B cell (primary cell): ENCODE results near the gene TMEM143. TPM values are rescaled to one million over a fixed set of nuclear protein-coding genes. Genes with fewer than 3 reads are reported as not detected.

Experiments used
- ATAC-seq: fragments of 200-7000 bp; cut with Tn5 transposase; one replicate; pipeline ENCODE4 v1.10.0; 2021; ENCODE audit warnings: low read depth, mild to moderate bottlenecking, moderate number of reproducible peaks, moderate library complexity
- CTCF ChIA-PET: fragments of 350-600 bp; sonication (Branson Sonifier 250); formaldehyde crosslinking; loops from one replicate; lab custom pipeline; 2021; ENCODE audit warnings: antibody characterized with exemption, inconsistent platforms; lab: Charles Lee
- POLR2A ChIA-PET: fragments of 350-600 bp; sonication (Branson Sonifier 250); formaldehyde crosslinking; loops from one replicate; lab custom pipeline; 2021; ENCODE audit warnings: antibody characterized with exemption; lab: Charles Lee
- DNase-seq: peaks from one replicate; pipeline ENCODE4 v3.0.0; 2013
- H2AFZ ChIP-seq: 2 replicates; pipeline ENCODE4 v1.6.1; 2012; ENCODE audit warnings: mild to moderate bottlenecking, low read depth, low read length; ENCODE audit not compliant: insufficient read depth, poor library complexity, severe bottlenecking
- H3K27ac ChIP-seq, 2 donors: 1 replicate in 1 of 2; 2 replicates in 1 of 2; pipeline ENCODE4 v1.5.1; 2012 to 2013; ENCODE audit warnings: low read length in 2 of 2, mild to moderate bottlenecking in 2 of 2, moderate library complexity in 1 of 2
- H3K27me3 ChIP-seq, 4 experiments: fragments of 200-600 bp in 1 of 4; sonication (generic) in 1 of 4; replicated peaks in 1 of 4; 1 replicate in 2 of 4; 2 replicates in 2 of 4; pipeline versions ENCODE4 v1.6.1 to v1.7.0; 2013 to 2016; ENCODE audit warnings: low read length in 3 of 4, mild to moderate bottlenecking in 2 of 4, mixed read lengths in 1 of 4, moderate library complexity in 1 of 4; ENCODE audit not compliant: insufficient read depth in 4 of 4, control insufficient read depth in 3 of 4; ENCODE audit errors: control extremely low read depth in 1 of 4
- H3K36me3 ChIP-seq, 2 experiments: replicated peaks in 1 of 2; 1 replicate in 1 of 2; 2 replicates in 1 of 2; pipeline versions ENCODE4 v1.6.1 to v1.7.1; 2013; ENCODE audit warnings: low read length in 1 of 2; ENCODE audit not compliant: insufficient read depth in 2 of 2, control insufficient read depth in 1 of 2; ENCODE audit errors: control extremely low read depth in 1 of 2, extremely low read depth in 1 of 2
- H3K4me1 ChIP-seq, 2 donors: fragments of 200-600 bp in 1 of 2; sonication (generic) in 1 of 2; 1 replicate in 1 of 2; 2 replicates in 1 of 2; pipeline versions ENCODE4 v1.5.1 to v1.6.1; 2013 to 2017; ENCODE audit warnings: low read length in 2 of 2; ENCODE audit not compliant: control insufficient read depth in 2 of 2, insufficient read depth in 2 of 2
- H3K4me2 ChIP-seq: replicated peaks from 2 replicates; pipeline ENCODE3; 2012; ENCODE audit warnings: mild to moderate bottlenecking, low read depth, low read length; ENCODE audit not compliant: poor library complexity, severe bottlenecking
- H3K4me3 ChIP-seq, 5 experiments: fragments of 200-600 bp in 1 of 5; sonication (generic) in 1 of 5; 1 replicate in 3 of 5; 2 replicates in 2 of 5; pipeline versions ENCODE4 v1.5.1 to v1.7.0; 2011 to 2016; ENCODE audit warnings: low read length in 4 of 5, mild to moderate bottlenecking in 4 of 5, low read depth in 2 of 5, control low read depth in 1 of 5, moderate library complexity in 1 of 5; ENCODE audit not compliant: insufficient read depth in 1 of 5; ENCODE audit errors: control extremely low read depth in 1 of 5, extremely low read depth in 1 of 5
- H3K79me2 ChIP-seq: fragments of 200-600 bp; sonication (generic); one replicate; pipeline ENCODE4 v1.6.0; 2016; ENCODE audit warnings: low read length; ENCODE audit not compliant: control insufficient read depth, insufficient read depth
- H3K9ac ChIP-seq: fragments of 200-600 bp; sonication (generic); 2 replicates; pipeline ENCODE4 v1.6.1; 2017; ENCODE audit warnings: mild to moderate bottlenecking, low read length, moderate library complexity
- H3K9me3 ChIP-seq, 3 donors: one replicate each; pipeline versions ENCODE4 v1.6.1 to v1.7.1; 2013; ENCODE audit warnings: low read length in 2 of 3; ENCODE audit not compliant: control insufficient read depth in 2 of 3, insufficient read depth in 1 of 3; ENCODE audit errors: control extremely low read depth in 1 of 3
- H4K20me1 ChIP-seq: 2 replicates; pipeline ENCODE4 v1.6.0; 2012; ENCODE audit warnings: mild to moderate bottlenecking, low read length; ENCODE audit not compliant: insufficient read depth, control insufficient read depth, poor library complexity, severe bottlenecking
- H3K27ac Mint-ChIP-seq: one replicate; pipeline ENCODE4 v1.8.0; 2021; ENCODE audit warnings: mixed read lengths
- H3K27me3 Mint-ChIP-seq: one replicate; pipeline ENCODE4 v1.8.0; 2021; ENCODE audit warnings: mixed read lengths
- H3K4me1 Mint-ChIP-seq: one replicate; pipeline ENCODE4 v1.8.0; 2021; ENCODE audit warnings: mixed read lengths
- H3K4me3 Mint-ChIP-seq: one replicate; pipeline ENCODE4 v1.8.0; 2021; ENCODE audit warnings: mixed read lengths
- H3K9me3 Mint-ChIP-seq: one replicate; pipeline ENCODE4 v1.8.0; 2022; ENCODE audit warnings: mixed read lengths; ENCODE audit not compliant: insufficient read depth
- CTCF ChIP-seq: fragments of 200-600 bp; IDR thresholded peaks from one replicate; pipeline ENCODE4 v1.8.0; 2022; ENCODE audit warnings: antibody characterized with exemption, mild to moderate bottlenecking
- EZH2 ChIP-seq: IDR thresholded peaks from 2 replicates; pipeline ENCODE4 v1.6.1; 2012; ENCODE audit warnings: borderline replicate concordance, low read depth, mild to moderate bottlenecking, moderate library complexity, low read length; ENCODE audit not compliant: insufficient read depth, poor library complexity, severe bottlenecking
- WGBS: methylation state at CpG from one replicate; pipeline ENCODE4 v1.1.5; 2013; ENCODE audit warnings: missing lambda C conversion rate; ENCODE audit not compliant: insufficient coverage; 5-methylcytosine and 5-hydroxymethylcytosine counted together
- intact Hi-C: fragments of 100-400 bp; cut with micrococcal nuclease; formaldehyde crosslinking; loops from one replicate; pipeline ENCODE4 v1.10.0; 2022
- polyA plus RNA-seq: library from polyadenylated mRNA; depleted of rRNA; stranded (reverse); fragments of >200 nt; gene quantifications from 2 replicates; pipeline ENCODE4 v1.2.3, GENCODE V29; 2012
- total RNA-seq, 2 donors: library from RNA; stranded (reverse); fragments of 120-200 nt in 1 of 2; gene quantifications; 1 replicate in 1 of 2; 2 replicates in 1 of 2; pipeline versions ENCODE4 v1.2.3 to v1.2.4, GENCODE V29; 2013 to 2022

TMEM143 gene
- total and polyA plus RNA-seq, 2 donors (not counting 1 experiment from before 2014, with no cell fraction given) = 30.0 to 34.3 TPM

- no peaks in the 10 kb centered on the region for H4K20me1 ChIP-seq
- ATAC-seq = no peak
- peak; percentile 62 for DNase-seq
- H3K4me3 ChIP-seq = peak within 1 kb of the TSS in 3 of 5 experiments; percentile 2 to 41 (median 26)
- POLR2A ChIA-PET = interaction anchor here (0.6 to 1.3 kb wide), 3 partner anchors 19 to 184 kb away, joined by 3 to 4 read pairs (median 4); partner anchors contain the start of gene TMEM143
- Mint-ChIP-seq H3K9me3 (no peaks in the 10 kb centered on the region), H3K27me3 (peaks cover 33% of the 10 kb centered on the region), H3K4me3 (peak within 1 kb of the TSS; percentile 71), H3K27ac (peak within 1 kb of the TSS; percentile 54), H3K4me1 (peaks cover 35% of the 10 kb centered on the region)
- intact Hi-C loops = loop anchor here (10.0 kb wide), 1 partner anchor 101 kb away; no protein-coding TSS in a partner anchor
- H2AFZ ChIP-seq = peak within 1 kb of the TSS; percentile 56
- H3K9me3 ChIP-seq = peaks cover 0 to 19% (median 0%) of the 10 kb centered on the region in 3 donors
- H3K27me3 ChIP-seq = peaks cover 0 to 56% (median 33%) of the 10 kb centered on the region in 4 experiments
- CTCF ChIA-PET = interaction anchor here (0.7 to 2.0 kb wide), 5 partner anchors 9 to 366 kb away, joined by 3 to 5 read pairs (median 3); partner anchors contain the start of genes GRWD1 and ZNF114
- peak within 1 kb of the TSS; percentile 72 for H3K4me2 ChIP-seq
- no peak within 1 kb of the TSS for H3K27ac ChIP-seq
- under 1% methylated on average over 37 of the region's 40 CpGs for WGBS
- peaks cover 56 to 61% of the 10 kb centered on the region in 2 donors for H3K4me1 ChIP-seq
- H3K9ac ChIP-seq = peak within 1 kb of the TSS; percentile 47
- TF ChIP-seq EZH2 = peak; percentile 91
- no peak for TF ChIP-seq CTCF
- H3K79me2 ChIP-seq = peaks cover 18% of the 10 kb centered on the region
- H3K36me3 ChIP-seq = peaks cover 0 to 8% of the 10 kb centered on the region in 2 experiments
Measured at GRCh38 chr19:48393559-48394330, 30.0 kb upstream of the TMEM143 start, which contains the start of gene GRIN2D. Gene GRIN2D, plus strand, starts transcription at chr19:48393668. Its CDS starts 4,725 bp downstream, at chr19:48398393.
